GM19468 (cell line): Measurements from ENCODE around the gene DPM2.

ENCODE experiments used
- ATAC-seq: cut with Tn5 transposase; IDR thresholded peaks from one replicate; pipeline ENCODE4 v1.9.1; 2021; ENCODE audit warnings: mild to moderate bottlenecking, moderate library complexity, moderate number of reproducible peaks; ENCODE audit not compliant: unreplicated experiment; ENCODE audit errors: extremely low read depth

Gene DPM2

GRCh38 chr9:127941062-127941960, 3.7 kb upstream of the DPM2 start:
- no peak for ATAC-seq

GRCh38 chr9:127940593-127940992, 2.9 kb upstream of the DPM2 start:
- ATAC-seq, result no peak

GRCh38 chr9:127938298-127938690, 640 bp upstream of the DPM2 start:
- no peak for ATAC-seq

GRCh38 chr9:127937056-127937387, 632 bp downstream of the DPM2 start:
- no peak for ATAC-seq

- no peak for ATAC-seq
Measured at GRCh38 chr9:127936347-127936852, 1.3 kb downstream of the DPM2 start.

GRCh38 chr9:127935765-127936221, 1.9 kb downstream of the DPM2 start:
- ATAC-seq, result no peak

- ATAC-seq, result no peak
Measured at GRCh38 chr9:127934986-127935385, 2.7 kb downstream of the DPM2 start.

GRCh38 chr9:127934248-127934647, 3.4 kb downstream of the DPM2 start:
- no peak for ATAC-seq

GRCh38 chr9:127931092-127931881, 6.4 kb downstream of the DPM2 start:
- peak; percentile 8 for ATAC-seq

- ATAC-seq, result peak; percentile 75
Measured at GRCh38 chr9:127930231-127931091, 7.2 kb downstream of the DPM2 start, which contains the start of gene PIP5KL1. Gene PIP5KL1, minus strand, starts transcription at chr9:127930777. Its CDS starts 25 bp downstream, at chr9:127930752.

GRCh38 chr9:127929625-127929979, 8.1 kb downstream of the DPM2 start:
- ATAC-seq, result no peak

GRCh38 chr9:127928676-127929624, 8.7 kb downstream of the DPM2 start:
- no peak for ATAC-seq

- no peak for ATAC-seq
Measured at GRCh38 chr9:127927988-127928675, 9.5 kb downstream of the DPM2 start.

GRCh38 chr9:127927201-127927987, 10.3 kb downstream of the DPM2 start:
- no peak for ATAC-seq

GRCh38 chr9:127926906-127927200, 10.8 kb downstream of the DPM2 start:
- ATAC-seq, result no peak

- ATAC-seq, result no peak
Measured at GRCh38 chr9:127925959-127926905, 11.4 kb downstream of the DPM2 start.
